Gastrocnemius medialis (tissue), 4 donors: ENCODE data around the gene EXOC3L4. TPM values are rescaled to one million over a fixed set of nuclear protein-coding genes. Genes with fewer than 3 reads are reported as not detected.

Source experiments
- ATAC-seq, 2 donors: fragments of 150-250 bp; one replicate each; pipeline ENCODE4 v1.9.1; 2016
- DNase-seq, 2 donors: peaks; one replicate each; pipeline ENCODE4 v3.0.0-alpha.2; 2019
- H3K27ac ChIP-seq, 4 donors: fragments of 200-600 bp; sonication (generic); 1 replicate in 1 of 4; 2 replicates in 3 of 4; pipeline ENCODE4 v1.5.1; 2016 to 2018; ENCODE audit warnings: mild to moderate bottlenecking in 2 of 4, moderate library complexity in 1 of 4
- H3K27me3 ChIP-seq, 3 donors: fragments of 200-600 bp; sonication (generic) in 2 of 3; 1 replicate in 1 of 3; 2 replicates in 2 of 3; pipeline versions ENCODE4 v1.5.1 to v1.6.0; 2016 to 2019; ENCODE audit warnings: mild to moderate bottlenecking in 1 of 3, moderate library complexity in 1 of 3
- H3K36me3 ChIP-seq, 2 donors: fragments of 200-600 bp; sonication (generic) in 1 of 2; one replicate each; pipeline ENCODE4 v1.5.1; 2017 to 2018
- H3K4me1 ChIP-seq, 2 donors: fragments of 200-600 bp; sonication (generic) in 1 of 2; one replicate each; pipeline ENCODE4 v1.5.1; 2016 to 2017; ENCODE audit warnings: mild to moderate bottlenecking in 2 of 2
- H3K4me3 ChIP-seq, 4 donors: fragments of 200-600 bp; sonication (generic) in 3 of 4; 1 replicate in 1 of 4; 2 replicates in 3 of 4; pipeline ENCODE4 v1.5.1; 2016 to 2019; ENCODE audit warnings: mild to moderate bottlenecking in 2 of 4
- H3K9me3 ChIP-seq, 3 donors: fragments of 200-600 bp; sonication (generic) in 2 of 3; 1 replicate in 1 of 3; 2 replicates in 2 of 3; pipeline ENCODE4 v1.5.1; 2016 to 2019
- CTCF ChIP-seq, 5 experiments: fragments of 450-650 bp in 3 of 5; fragments of 200-600 bp in 2 of 5; sonication (generic) in 2 of 5; IDR thresholded peaks in 4 of 5; conservative IDR thresholded peaks in 1 of 5; 1 replicate in 4 of 5; 2 replicates in 1 of 5; pipeline ENCODE4 v1.5.1; 2016 to 2019; ENCODE audit warnings: antibody characterized with exemption in 5 of 5, mild to moderate bottlenecking in 3 of 5, moderate library complexity in 3 of 5
- POLR2A ChIP-seq, 2 donors: fragments of 450-650 bp; IDR thresholded peaks; one replicate each; pipeline ENCODE4 v1.6.1; 2017; ENCODE audit warnings: antibody characterized with exemption in 2 of 2, mild to moderate bottlenecking in 2 of 2, moderate library complexity in 2 of 2
- in situ Hi-C, 4 donors: fragments of 200-750 bp; cut with MboI; loops; one replicate each; pipeline versions ENCODE4 v1.15.0 to v1.8.0; 2017; ENCODE audit warnings: low sequenced_read_pairs in 4 of 4
- intact Hi-C: fragments of 100-400 bp; cut with DNase I; formaldehyde crosslinking; loops from one replicate; pipeline ENCODE4 v1.15.1; 2023; ENCODE audit warnings: low total_unique reads
- total RNA-seq, 4 donors: library from RNA; depleted of rRNA; stranded (reverse); fragments of >200 nt; gene quantifications; one replicate each; pipeline versions ENCODE4 v1.1.0 to v1.2.3, GENCODE V29; 2016

Gene EXOC3L4
- total RNA-seq, 4 donors from 2014 or later, result 0.35 to 2.4 TPM; not detected in 2

- ATAC-seq, result no peak
- DNase-seq, result no peak
- H3K27ac ChIP-seq, result no peak overlapping the region
- intact Hi-C loops (no loop called here), in situ Hi-C loops (loop anchor here in 1 of 4 donors (25.0 kb wide), 1 partner anchor 198 kb away; no protein-coding TSS in a partner anchor)
- H3K27me3 ChIP-seq, result peaks cover 4 to 14% (median 5%) of the 10 kb centered on the region in 3 donors
- no peak for TF ChIP-seq CTCF (IDR thresholded peaks at IDR 0.05 in 4 of 5, conservative IDR thresholded peaks at IDR 0.05 in 1 of 5)
- no peak for TF ChIP-seq POLR2A (IDR thresholded peaks at IDR 0.05)
- H3K9me3 ChIP-seq, result no peaks in the 10 kb centered on the region
- H3K4me3 ChIP-seq, result no peak overlapping the region
- H3K36me3 ChIP-seq, result no peaks in the 10 kb centered on the region
- H3K4me1 ChIP-seq, result peaks cover 0 to 8% of the 10 kb centered on the region in 2 donors
Observed at GRCh38 chr14:103088921-103089320, 5.6 kb upstream of the EXOC3L4 start.

- Histone ChIP-seq H3K4me3 (no peak overlapping the region), H3K9me3 (no peaks in the 10 kb centered on the region), H3K27ac (no peak overlapping the region), H3K4me1 (peaks cover 0 to 8% of the 10 kb centered on the region in 2 donors), H3K27me3 (peaks cover 0 to 6% (median 4%) of the 10 kb centered on the region in 3 donors), H3K36me3 (no peaks in the 10 kb centered on the region)
- ATAC-seq (no peak), DNase-seq (no peak)
- TF ChIP-seq CTCF (IDR thresholded peaks at IDR 0.05 in 4 of 5, conservative IDR thresholded peaks at IDR 0.05 in 1 of 5), result no peak
- no peak for TF ChIP-seq POLR2A (IDR thresholded peaks at IDR 0.05)
- in situ Hi-C loops, result loop anchor here in 1 of 4 donors (25.0 kb wide), 1 partner anchor 198 kb away; no protein-coding TSS in a partner anchor
- intact Hi-C loops, result no loop called here
Observed at GRCh38 chr14:103089386-103090335, 4.9 kb upstream of the EXOC3L4 start.

GRCh38 chr14:103090481-103091020, 4.0 kb upstream of the EXOC3L4 start:
- H3K4me1 ChIP-seq, result peaks cover 0 to 8% of the 10 kb centered on the region in 2 donors
- DNase-seq (no peak), ATAC-seq (no peak)
- TF ChIP-seq POLR2A (IDR thresholded peaks at IDR 0.05), result no peak
- TF ChIP-seq CTCF (IDR thresholded peaks at IDR 0.05 in 4 of 5, conservative IDR thresholded peaks at IDR 0.05 in 1 of 5), result no peak
- H3K27ac ChIP-seq, result no peak overlapping the region
- intact Hi-C loops, result loop anchor here (1.0 kb wide), 1 partner anchor 396 kb away; no protein-coding TSS in a partner anchor
- in situ Hi-C loops, result loop anchor here in 1 of 4 donors (25.0 kb wide), 1 partner anchor 197 kb away; no protein-coding TSS in a partner anchor
- H3K36me3 ChIP-seq, result no peaks in the 10 kb centered on the region
- H3K4me3 ChIP-seq, result no peak overlapping the region
- no peaks in the 10 kb centered on the region for H3K27me3 ChIP-seq
- H3K9me3 ChIP-seq, result no peaks in the 10 kb centered on the region

GRCh38 chr14:103091041-103091882, 3.3 kb upstream of the EXOC3L4 start:
- Histone ChIP-seq H3K27me3 (no peaks in the 10 kb centered on the region), H3K27ac (no peak overlapping the region), H3K9me3 (no peaks in the 10 kb centered on the region), H3K4me1 (peaks cover 0 to 8% of the 10 kb centered on the region in 2 donors), H3K36me3 (no peaks in the 10 kb centered on the region), H3K4me3 (peak overlapping the region; percentile 34 to 59 (median 48))
- in situ Hi-C loops (loop anchor here in 1 of 4 donors (25.0 kb wide), 1 partner anchor 196 kb away; no protein-coding TSS in a partner anchor), intact Hi-C loops (loop anchor here (1.0 kb wide), 1 partner anchor 397 kb away; no protein-coding TSS in a partner anchor)
- DNase-seq, result no peak
- peak in 1 of 2 donors; percentile 52 for ATAC-seq
- TF ChIP-seq POLR2A (IDR thresholded peaks at IDR 0.05), result no peak
- peak in 3 of 5 experiments; percentile 55 to 58 (median 56) for TF ChIP-seq CTCF (IDR thresholded peaks at IDR 0.05 in 4 of 5, conservative IDR thresholded peaks at IDR 0.05 in 1 of 5)
